CD4-positive, alpha-beta T cell (primary cell): ENCODE data around the gene CABP1. TPM values are rescaled to one million over a fixed set of nuclear protein-coding genes. Genes with fewer than 3 reads are reported as not detected.

ENCODE experiments used
- ATAC-seq: fragments of 200-7000 bp; cut with Tn5 transposase; one replicate; pipeline ENCODE4 v1.10.0; 2022; ENCODE audit warnings: mild to moderate bottlenecking; ENCODE audit not compliant: poor library complexity
- CTCF ChIA-PET: fragments of 350-600 bp; sonication (Branson Sonifier 250); formaldehyde crosslinking; loops from one replicate; lab custom pipeline; 2021; ENCODE audit warnings: antibody characterized with exemption, inconsistent platforms; lab: Charles Lee
- POLR2A ChIA-PET: fragments of 350-600 bp; sonication (Branson Sonifier 250); formaldehyde crosslinking; loops from one replicate; lab custom pipeline; 2021; ENCODE audit warnings: antibody characterized with exemption, inconsistent platforms; lab: Charles Lee
- DNase-seq, 14 experiments: peaks; one replicate each; pipeline ENCODE4 v3.0.0-alpha.2; 2013 to 2020; ENCODE audit warnings: mixed read lengths in 2 of 14
- H3K27ac ChIP-seq, 2 donors: one replicate each; pipeline versions ENCODE4 v1.5.1 to v1.7.0; 2013; ENCODE audit warnings: low read length in 2 of 2, low read depth in 1 of 2, mild to moderate bottlenecking in 1 of 2
- H3K27me3 ChIP-seq, 2 experiments: 1 replicate in 1 of 2; 2 replicates in 1 of 2; pipeline versions ENCODE4 v1.6.1 to v1.7.0; 2013; ENCODE audit warnings: low read length in 2 of 2, control low read depth in 1 of 2, mild to moderate bottlenecking in 1 of 2, moderate library complexity in 1 of 2; ENCODE audit not compliant: insufficient read depth in 2 of 2, control insufficient read depth in 1 of 2
- H3K36me3 ChIP-seq: one replicate; pipeline ENCODE4 v1.6.1; 2013; ENCODE audit warnings: low read length, control low read depth; ENCODE audit not compliant: insufficient read depth
- H3K4me1 ChIP-seq: one replicate; pipeline ENCODE4 v1.6.1; 2013; ENCODE audit warnings: low read length, control low read depth; ENCODE audit not compliant: insufficient read depth
- H3K4me3 ChIP-seq: one replicate; pipeline ENCODE4 v1.5.1; 2013; ENCODE audit warnings: mild to moderate bottlenecking, low read length, moderate library complexity
- H3K9me3 ChIP-seq, 2 experiments: 1 replicate in 1 of 2; 2 replicates in 1 of 2; pipeline versions ENCODE4 v1.6.1 to v1.7.0; 2013; ENCODE audit warnings: low read length in 2 of 2, mild to moderate bottlenecking in 2 of 2, control low read depth in 1 of 2, moderate library complexity in 1 of 2; ENCODE audit not compliant: control insufficient read depth in 1 of 2, insufficient read depth in 1 of 2
- H3K27ac Mint-ChIP-seq: one replicate; pipeline ENCODE4 v1.8.0; 2020; ENCODE audit warnings: mixed read lengths
- H3K27me3 Mint-ChIP-seq: one replicate; pipeline ENCODE4 v1.8.0; 2021; ENCODE audit warnings: mixed read lengths
- H3K36me3 Mint-ChIP-seq: one replicate; pipeline ENCODE4 v1.8.0; 2021; ENCODE audit warnings: low read depth, mixed read lengths
- H3K4me1 Mint-ChIP-seq: one replicate; pipeline ENCODE4 v1.8.0; 2021; ENCODE audit warnings: low read depth, mixed read lengths
- H3K4me3 Mint-ChIP-seq: one replicate; pipeline ENCODE4 v1.8.0; 2020; ENCODE audit warnings: mild to moderate bottlenecking, mixed read lengths
- H3K9me3 Mint-ChIP-seq: one replicate; pipeline ENCODE4 v1.8.0; 2020; ENCODE audit warnings: mixed read lengths
- CTCF ChIP-seq: fragments of 200-600 bp; IDR thresholded peaks from one replicate; pipeline ENCODE4 v1.8.0; 2022; ENCODE audit warnings: antibody characterized with exemption, mild to moderate bottlenecking
- intact Hi-C, 2 experiments: fragments of 100-400 bp; cut with DNase I in 1 of 2; cut with micrococcal nuclease in 1 of 2; formaldehyde crosslinking; loops; one replicate each; pipeline versions ENCODE4 v1.15.1 to v1.9.0; 2023 to 2025; cut with DNase I, micrococcal nuclease
- total RNA-seq, 174 experiments: library from RNA in 2 of 174; stranded (reverse) in 2 of 174; gene quantifications; one replicate each; pipeline ENCODE4 v1.2.3 and lab custom pipeline; 2021 to 2026

CABP1 gene
- total RNA-seq, 2 experiments from 2014 or later: 0.11 TPM; not detected in 1

- no peaks in the 10 kb centered on the region for H3K27me3 ChIP-seq
- H3K4me1 Mint-ChIP-seq: no peaks in the 10 kb centered on the region
- no peak overlapping the region for H3K27ac Mint-ChIP-seq
- intact Hi-C loops: no loop called here
- H3K4me3 Mint-ChIP-seq: no peak overlapping the region
- peaks cover 38% of the 10 kb centered on the region for H3K36me3 ChIP-seq
- no peaks in the 10 kb centered on the region for H3K27me3 Mint-ChIP-seq
- no peak overlapping the region for H3K4me3 ChIP-seq
- no peaks in the 10 kb centered on the region for H3K9me3 ChIP-seq
- H3K4me1 ChIP-seq: no peaks in the 10 kb centered on the region
- ChIA-PET POLR2A (no interaction called here), CTCF (interaction anchor here (1.0 to 1.4 kb wide), 2 partner anchors 16 to 17 kb away, joined by 3 read pairs; partner anchors contain the start of gene MLEC)
- no peak overlapping the region for H3K27ac ChIP-seq
- TF ChIP-seq CTCF: no peak
- H3K9me3 Mint-ChIP-seq: no peaks in the 10 kb centered on the region
- DNase-seq (no peak), ATAC-seq (no peak)
- H3K36me3 Mint-ChIP-seq: peaks cover 51% of the 10 kb centered on the region
Measured at GRCh38 chr12:120703311-120703942, 63.0 kb downstream of the CABP1 start.

GRCh38 chr12:120705618-120706017 lies 65.2 kb downstream of the CABP1 start:
- ChIA-PET CTCF (no interaction called here), POLR2A (no interaction called here)
- Mint-ChIP-seq H3K36me3 (peaks cover 29% of the 10 kb centered on the region), H3K4me1 (peaks cover 12% of the 10 kb centered on the region), H3K4me3 (no peak overlapping the region), H3K9me3 (no peaks in the 10 kb centered on the region), H3K27me3 (no peaks in the 10 kb centered on the region), H3K27ac (no peak overlapping the region)
- Histone ChIP-seq H3K9me3 (no peaks in the 10 kb centered on the region), H3K4me3 (no peak overlapping the region), H3K36me3 (peaks cover 19% of the 10 kb centered on the region), H3K4me1 (peaks cover 8% of the 10 kb centered on the region), H3K27me3 (no peaks in the 10 kb centered on the region), H3K27ac (no peak overlapping the region)
- DNase-seq (no peak), ATAC-seq (no peak)
- no peak for TF ChIP-seq CTCF
- intact Hi-C loops: no loop called here

- no peaks in the 10 kb centered on the region for H3K27me3 ChIP-seq
- POLR2A ChIA-PET: no interaction called here
- H3K36me3 ChIP-seq: peaks cover 15% of the 10 kb centered on the region
- no peak overlapping the region for H3K27ac ChIP-seq
- peaks cover 11% of the 10 kb centered on the region for H3K4me1 ChIP-seq
- H3K9me3 ChIP-seq: no peaks in the 10 kb centered on the region
- CTCF ChIA-PET: no interaction called here
- Mint-ChIP-seq H3K4me3 (no peak overlapping the region), H3K27ac (no peak overlapping the region), H3K9me3 (no peaks in the 10 kb centered on the region), H3K27me3 (no peaks in the 10 kb centered on the region), H3K4me1 (peaks cover 14% of the 10 kb centered on the region), H3K36me3 (peaks cover 25% of the 10 kb centered on the region)
- no peak for TF ChIP-seq CTCF
- no peak for ATAC-seq
- intact Hi-C loops: no loop called here
- DNase-seq: no peak
- no peak overlapping the region for H3K4me3 ChIP-seq
Measured at GRCh38 chr12:120706029-120706428, 65.6 kb downstream of the CABP1 start.
